SK-N-SH (cell line): ENCODE results near the gene OR6B2. TPM values are rescaled to one million over a fixed set of nuclear protein-coding genes. Genes with fewer than 3 reads are reported as not detected.

Source experiments
- CTCF ChIA-PET: fragments of 300-600, 350-600 bp; formaldehyde crosslinking; extraction: SDS; loops from one replicate; lab custom pipeline; 2021; lab: Yijun Ruan, JAX
- POLR2A ChIA-PET: fragments of 350-600 bp; sonication (Branson Sonifier 250); formaldehyde crosslinking; extraction: SDS; loops from one replicate; lab custom pipeline; 2020; ENCODE audit warnings: antibody characterized with exemption, inconsistent platforms; lab: Yijun Ruan, JAX
- DNase-seq: peaks from one replicate; pipeline ENCODE4 v3.0.0; 2012
- H2AFZ ChIP-seq: fragments of 200-600 bp; sonication (generic); 2 replicates; pipeline ENCODE4 v1.8.1; 2016; ENCODE audit warnings: antibody characterized with exemption, mild to moderate bottlenecking, low read depth
- H3F3A ChIP-seq: fragments of 200-600 bp; sonication (generic); replicated peaks from 2 replicates; pipeline ENCODE3; 2016; ENCODE audit warnings: antibody characterized with exemption, mild to moderate bottlenecking; ENCODE audit not compliant: insufficient read depth
- H3K27ac ChIP-seq, 2 experiments: fragments of 200-500 bp in 1 of 2; fragments of 200-600 bp in 1 of 2; sonication (Bioruptor generic) in 1 of 2; sonication (generic), shearing (Covaris generic) in 1 of 2; 2 replicates each; pipeline versions ENCODE4 v1.5.1 to v1.6.1; 2014 to 2016; ENCODE audit warnings: low read depth in 2 of 2, inconsistent platforms in 1 of 2, low read length in 1 of 2, mild to moderate bottlenecking in 1 of 2, mixed read lengths in 1 of 2
- H3K27me3 ChIP-seq: fragments of 200-600 bp; sonication (generic), shearing (Covaris generic); 2 replicates; pipeline ENCODE4 v1.6.1; 2016; ENCODE audit warnings: mixed run types; ENCODE audit not compliant: insufficient read depth
- H3K36me3 ChIP-seq, 2 experiments: fragments of 200-500 bp in 1 of 2; fragments of 200-600 bp in 1 of 2; sonication (Bioruptor generic) in 1 of 2; sonication (generic) in 1 of 2; replicated peaks in 1 of 2; 2 replicates each; pipeline versions ENCODE3 to v1.5.1; 2014 to 2016; ENCODE audit warnings: low read length in 1 of 2, mild to moderate bottlenecking in 1 of 2; ENCODE audit not compliant: insufficient read depth in 2 of 2, control insufficient read depth in 1 of 2
- H3K4me1 ChIP-seq, 2 experiments: fragments of 200-500 bp in 1 of 2; fragments of 200-600 bp in 1 of 2; sonication (Bioruptor generic) in 1 of 2; sonication (generic), shearing (Covaris generic) in 1 of 2; 2 replicates each; pipeline versions ENCODE4 v1.5.1 to v1.6.1; 2014 to 2016; ENCODE audit warnings: low read depth in 1 of 2, low read length in 1 of 2, mixed run types in 1 of 2; ENCODE audit not compliant: insufficient read depth in 2 of 2, control insufficient read depth in 1 of 2
- H3K4me2 ChIP-seq: fragments of 200-600 bp; sonication (generic), shearing (Covaris generic); 2 replicates; pipeline ENCODE4 v1.6.1; 2017; ENCODE audit warnings: mixed run types
- H3K4me3 ChIP-seq, 2 experiments: fragments of 200-500 bp in 1 of 2; fragments of 200-600 bp in 1 of 2; sonication (Bioruptor generic) in 1 of 2; sonication (generic), shearing (Covaris generic) in 1 of 2; 2 replicates each; pipeline versions ENCODE4 v1.5.1 to v1.8.1; 2014 to 2016; ENCODE audit warnings: low read depth in 2 of 2, inconsistent platforms in 1 of 2, low read length in 1 of 2, mild to moderate bottlenecking in 1 of 2, mixed read lengths in 1 of 2, moderate library complexity in 1 of 2
- H3K79me2 ChIP-seq: fragments of 200-600 bp; sonication (generic); 2 replicates; pipeline ENCODE4 v1.8.1; 2017; ENCODE audit warnings: mild to moderate bottlenecking; ENCODE audit not compliant: insufficient read depth
- H3K9ac ChIP-seq: fragments of 200-600 bp; sonication (generic); 2 replicates; pipeline ENCODE4 v1.6.1; 2017; ENCODE audit warnings: mixed run types
- H3K9me2 ChIP-seq: fragments of 200-600 bp; sonication (generic); 2 replicates; pipeline ENCODE4 v1.6.1; 2017; ENCODE audit warnings: mixed run types
- H3K9me3 ChIP-seq: fragments of 200-600 bp; sonication (generic); 2 replicates; pipeline ENCODE4 v1.6.1; 2017; ENCODE audit warnings: mixed run types, mild to moderate bottlenecking, moderate library complexity
- H4K20me1 ChIP-seq: fragments of 200-600 bp; sonication (generic); 2 replicates; pipeline ENCODE4 v1.6.1; 2017; ENCODE audit warnings: mild to moderate bottlenecking, mixed run types; ENCODE audit not compliant: insufficient read depth
- CHD2 ChIP-seq: fragments of 150-350 bp; IDR thresholded peaks from 2 replicates; pipeline ENCODE4 v1.6.1; 2018; ENCODE audit warnings: low read length; ENCODE audit not compliant: partially characterized antibody
- EZH2phosphoT487 ChIP-seq: fragments of 200-600 bp; sonication (generic); IDR thresholded peaks from 2 replicates; pipeline ENCODE4 v1.6.1; 2017; ENCODE audit warnings: low read depth, mixed run types, mild to moderate bottlenecking, antibody characterized with exemption, moderate library complexity, borderline replicate concordance
- FOSL2 ChIP-seq: IDR thresholded peaks from 2 replicates; pipeline ENCODE4 v1.4.0; 2012; ENCODE audit warnings: low read depth, mild to moderate bottlenecking, moderate library complexity, borderline replicate concordance
- FOXJ3 ChIP-seq: sonication (generic); formaldehyde crosslinking; IDR thresholded peaks from 2 replicates; pipeline ENCODE4 v1.5.1; 2020; ENCODE audit warnings: mild to moderate bottlenecking, missing genetic modification reagents
- MAX ChIP-seq: IDR thresholded peaks from 2 replicates; pipeline ENCODE4 v1.4.0; 2012; ENCODE audit warnings: low read depth
- MEF2A ChIP-seq: IDR thresholded peaks from 2 replicates; pipeline ENCODE4 v1.4.0; 2012; ENCODE audit warnings: low read depth, borderline replicate concordance
- MXI1 ChIP-seq: IDR thresholded peaks from 2 replicates; pipeline ENCODE4 v1.6.1; 2012; ENCODE audit warnings: mild to moderate bottlenecking, low read depth, low read length, improper control_type of control experiment
- NFIC ChIP-seq: IDR thresholded peaks from 2 replicates; pipeline ENCODE4 v1.4.0; 2012; ENCODE audit warnings: borderline replicate concordance
- NRF1 ChIP-seq: IDR thresholded peaks from 2 replicates; pipeline ENCODE4 v1.6.1; 2012; ENCODE audit warnings: low read depth, mild to moderate bottlenecking, low read length
- POLR2AphosphoS5 ChIP-seq: IDR thresholded peaks from 2 replicates; pipeline ENCODE4 v1.6.1; 2012; ENCODE audit warnings: low read depth, low read length
- RAD21 ChIP-seq: IDR thresholded peaks from 2 replicates; pipeline ENCODE4 v1.6.1; 2012; ENCODE audit warnings: mild to moderate bottlenecking, low read length
- RCOR1 ChIP-seq: fragments of 150-350 bp; IDR thresholded peaks from 2 replicates; pipeline ENCODE4 v1.6.1; 2017; ENCODE audit warnings: antibody characterized with exemption, low read length
- SMC3 ChIP-seq: IDR thresholded peaks from 2 replicates; pipeline ENCODE4 v1.6.1; 2012; ENCODE audit warnings: low read depth, low read length, improper control_type of control experiment
- TEAD4 ChIP-seq: IDR thresholded peaks from 2 replicates; pipeline ENCODE4 v1.4.0; 2012; ENCODE audit warnings: mild to moderate bottlenecking, borderline replicate concordance; ENCODE audit not compliant: insufficient read depth
- YY1 ChIP-seq: IDR thresholded peaks from 2 replicates; pipeline ENCODE4 v1.4.0; 2012; ENCODE audit warnings: low read depth, mild to moderate bottlenecking
- ZBTB33 ChIP-seq: IDR thresholded peaks from 2 replicates; pipeline ENCODE4 v1.4.0; 2012; ENCODE audit warnings: low read depth, borderline replicate concordance
- whole genome bisulfite sequencing: methylation state at CpG from one replicate; pipeline ENCODE4 v1.1.6; 2017; ENCODE audit warnings: low lambda C conversion rate; 5-methylcytosine and 5-hydroxymethylcytosine counted together
- polyA plus RNA-seq, 3 experiments: library from polyadenylated mRNA; depleted of rRNA; stranded (reverse); fragments of >200 nt; gene quantifications; 2 replicates each; pipeline ENCODE4 v1.2.3, GENCODE V29; 2012
- TF ChIP-seq, protein P1 (sequence below): fragments of 200-600 bp; sonication (generic); IDR thresholded peaks from 2 replicates; pipeline ENCODE4 v1.6.1; 2017; ENCODE audit warnings: antibody characterized with exemption, mild to moderate bottlenecking, moderate library complexity

The OR6B2 gene
- polyA plus RNA-seq, 1 of the 3 experiments (the other 2 are of a cell fraction), result not detected

DNA sequence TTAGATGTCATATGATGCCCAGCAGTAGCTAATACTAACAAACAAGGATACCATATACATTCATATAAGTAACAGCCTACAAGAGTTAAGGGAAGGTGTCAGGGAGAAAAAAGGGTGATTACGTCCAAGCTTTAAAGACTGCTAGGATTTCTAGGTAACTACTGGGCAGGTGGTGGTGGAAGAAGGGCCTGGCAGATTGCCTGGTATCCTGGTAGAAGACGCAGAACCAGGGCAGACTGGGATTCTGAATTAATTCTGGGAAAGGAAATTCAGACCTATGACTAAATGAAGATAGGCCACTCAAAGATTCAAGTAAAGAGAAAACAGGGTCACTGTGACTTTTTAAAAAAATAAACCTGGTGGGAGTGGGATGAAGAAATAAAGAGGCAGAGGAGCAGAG lies 36.9 kb downstream of the OR6B2 start:
- POLR2A ChIA-PET, result no interaction called here
- no peaks in the 10 kb centered on the region for H4K20me1 ChIP-seq
- no peak overlapping the region for H3K27ac ChIP-seq
- peaks cover 0 to 7% of the 10 kb centered on the region in 2 experiments; a peak in 1 of 4 replicates for H3K4me1 ChIP-seq
- no peak for DNase-seq
- H3F3A ChIP-seq, result peaks cover 6% of the 10 kb centered on the region
- no peaks in the 10 kb centered on the region for H3K9me3 ChIP-seq
- H3K79me2 ChIP-seq, result no peaks in the 10 kb centered on the region
- CTCF ChIA-PET, result interaction anchor here (1.0 to 6.2 kb wide), 7 partner anchors 15 to 614 kb away, joined by 3 to 58 read pairs (median 5); no protein-coding TSS in a partner anchor
- no peaks in the 10 kb centered on the region for H3K9me2 ChIP-seq
- no peaks in the 10 kb centered on the region for H3K27me3 ChIP-seq
- H3K4me3 ChIP-seq, result no peak overlapping the region
- 98% methylated on average over 2 of the region's 2 CpGs for WGBS
- no peak overlapping the region for H2AFZ ChIP-seq
- peaks cover 18 to 63% of the 10 kb centered on the region in 2 experiments for H3K36me3 ChIP-seq
- H3K4me2 ChIP-seq, result no peak overlapping the region
- TF ChIP-seq RCOR1 (no peak), MEF2A (no peak)
- TF ChIP-seq, all 33 proteins: peak for 0
- no peak overlapping the region for H3K9ac ChIP-seq

GRCh38 chr2:239991689-239992314 lies 38.4 kb downstream of the OR6B2 start:
- H3K4me3 ChIP-seq, result peak overlapping the region in 1 of 2 experiments; percentile 33; a peak in 1 of 4 replicates
- H3K4me1 ChIP-seq, result peaks cover 0 to 7% of the 10 kb centered on the region in 2 experiments; a peak in 1 of 4 replicates
- H3K36me3 ChIP-seq, result peaks cover 22 to 63% of the 10 kb centered on the region in 2 experiments
- POLR2A ChIA-PET, result no interaction called here
- no peaks in the 10 kb centered on the region for H3K27me3 ChIP-seq
- WGBS, result 4% methylated on average over 3 of the region's 3 CpGs
- H2AFZ ChIP-seq, result no peak overlapping the region
- H3K4me2 ChIP-seq, result no peak overlapping the region
- TF ChIP-seq TEAD4 (no peak), NRF1 (no peak), MEF2A (no peak), EZH2phosphoT487 (no peak), MXI1 (0 out of 2 replicates have a peak, but pooled peaks have one; percentile 14), NFIC (no peak), YY1 (no peak), POLR2AphosphoS5 (no peak), ZBTB33 (no peak), CHD2 (no peak), MAX (no peak), FOXJ3 (CRISPR knock-in tag) (no peak), SMC3 (peak; percentile 49; the same call in 1 of the 2 replicates), RAD21 (peak; percentile 88), FOSL2 (no peak)
- TF ChIP-seq, protein P1, sequence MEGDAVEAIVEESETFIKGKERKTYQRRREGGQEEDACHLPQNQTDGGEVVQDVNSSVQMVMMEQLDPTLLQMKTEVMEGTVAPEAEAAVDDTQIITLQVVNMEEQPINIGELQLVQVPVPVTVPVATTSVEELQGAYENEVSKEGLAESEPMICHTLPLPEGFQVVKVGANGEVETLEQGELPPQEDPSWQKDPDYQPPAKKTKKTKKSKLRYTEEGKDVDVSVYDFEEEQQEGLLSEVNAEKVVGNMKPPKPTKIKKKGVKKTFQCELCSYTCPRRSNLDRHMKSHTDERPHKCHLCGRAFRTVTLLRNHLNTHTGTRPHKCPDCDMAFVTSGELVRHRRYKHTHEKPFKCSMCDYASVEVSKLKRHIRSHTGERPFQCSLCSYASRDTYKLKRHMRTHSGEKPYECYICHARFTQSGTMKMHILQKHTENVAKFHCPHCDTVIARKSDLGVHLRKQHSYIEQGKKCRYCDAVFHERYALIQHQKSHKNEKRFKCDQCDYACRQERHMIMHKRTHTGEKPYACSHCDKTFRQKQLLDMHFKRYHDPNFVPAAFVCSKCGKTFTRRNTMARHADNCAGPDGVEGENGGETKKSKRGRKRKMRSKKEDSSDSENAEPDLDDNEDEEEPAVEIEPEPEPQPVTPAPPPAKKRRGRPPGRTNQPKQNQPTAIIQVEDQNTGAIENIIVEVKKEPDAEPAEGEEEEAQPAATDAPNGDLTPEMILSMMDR, result peak; percentile 95
- TF ChIP-seq, all 33 proteins: peak for 4
- Histone ChIP-seq H3K79me2 (no peaks in the 10 kb centered on the region), H3F3A (peaks cover 6% of the 10 kb centered on the region), H3K9me2 (no peaks in the 10 kb centered on the region), H4K20me1 (no peaks in the 10 kb centered on the region), H3K9ac (no peak overlapping the region), H3K27ac (no peak overlapping the region), H3K9me3 (no peaks in the 10 kb centered on the region)
- CTCF ChIA-PET, result interaction anchor here (0.6 to 6.2 kb wide), 55 partner anchors 9 to 952 kb away, joined by 3 to 58 read pairs (median 4); no protein-coding TSS in a partner anchor
- DNase-seq, result peak; percentile 63
